Endothelial cell of hepatic sinusoid (primary cell): Measurements from ENCODE around the gene FHDC1.

Source experiments
- in situ Hi-C: cut with HindIII; loops from 2 replicates; pipeline ENCODE4 v1.10.0; 2017; ENCODE audit warnings: low sequenced_read_pairs

FHDC1 gene

GRCh38 chr4:152929888-152930287 lies 6.2 kb upstream of the FHDC1 start:
- in situ Hi-C loops = no loop called here

DNA sequence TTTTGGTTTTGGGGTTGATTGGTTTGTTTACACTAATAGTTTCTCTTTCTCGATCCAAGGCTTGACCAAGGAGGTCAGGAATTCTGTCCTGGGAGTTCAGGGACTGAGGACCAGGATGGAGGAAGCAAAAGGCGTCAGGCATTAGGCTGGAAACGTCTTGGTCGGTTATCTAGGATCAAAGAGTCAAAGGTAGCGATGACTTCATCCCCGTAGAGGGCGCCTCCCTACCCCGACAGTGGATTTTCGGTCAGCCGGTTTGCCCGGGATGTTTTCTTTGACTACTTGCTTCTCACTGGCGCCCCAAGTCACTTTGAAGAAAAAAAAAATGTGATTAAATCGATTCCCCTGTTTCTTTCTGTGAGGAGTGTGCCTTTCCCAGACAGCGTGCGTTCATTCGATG lies 980 bp upstream of the FHDC1 start:
- in situ Hi-C loops = no loop called here

- in situ Hi-C loops = no loop called here
These were observed 568 bp downstream of the FHDC1 start for GRCh38 chr4:152936446-152937335.

- in situ Hi-C loops = no loop called here
These were observed 1.5 kb downstream of the FHDC1 start for GRCh38 chr4:152937336-152938236.

GRCh38 chr4:152938237-152938947 lies 2.3 kb downstream of the FHDC1 start:
- in situ Hi-C loops = no loop called here

GRCh38 chr4:152939621-152940020 lies 3.5 kb downstream of the FHDC1 start:
- in situ Hi-C loops = no loop called here

DNA sequence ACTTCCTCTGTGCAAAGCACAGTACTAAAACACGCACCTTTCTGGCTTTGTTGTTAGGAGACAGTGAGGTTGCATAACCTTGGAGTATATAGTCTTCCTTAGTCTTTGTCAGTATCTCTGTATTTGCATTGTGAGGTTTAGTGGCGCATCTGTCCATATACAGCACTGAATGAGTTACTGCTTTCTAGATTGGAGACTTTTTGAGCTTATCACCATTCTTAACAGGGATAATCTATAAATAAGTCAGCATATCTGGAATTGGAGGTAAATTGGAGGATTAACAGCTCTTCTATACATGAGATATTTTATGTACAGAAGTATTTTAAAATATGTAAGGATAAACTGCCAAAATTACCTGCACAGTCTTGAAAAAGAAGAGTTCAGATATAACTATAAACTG lies 4.3 kb downstream of the FHDC1 start:
- in situ Hi-C loops = no loop called here

DNA sequence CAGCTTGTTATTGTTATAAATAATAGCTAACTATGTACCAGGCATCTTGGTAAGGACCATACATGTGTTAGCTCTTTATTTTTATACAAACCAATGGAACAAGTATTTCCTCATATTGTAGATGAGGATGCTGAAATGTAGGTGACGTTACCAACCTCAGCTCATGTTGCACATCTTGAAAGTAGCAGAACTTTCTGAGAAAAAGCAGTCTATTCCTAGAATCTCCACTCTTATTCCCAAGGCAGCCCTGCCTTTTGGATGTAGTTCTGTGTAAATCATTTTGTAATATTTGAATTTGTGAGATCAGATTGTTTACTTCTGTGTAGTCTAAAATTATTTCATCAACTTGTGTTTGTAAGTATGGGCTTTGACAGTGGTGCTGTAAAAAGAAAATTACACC lies 5.3 kb downstream of the FHDC1 start:
- in situ Hi-C loops = no loop called here

DNA sequence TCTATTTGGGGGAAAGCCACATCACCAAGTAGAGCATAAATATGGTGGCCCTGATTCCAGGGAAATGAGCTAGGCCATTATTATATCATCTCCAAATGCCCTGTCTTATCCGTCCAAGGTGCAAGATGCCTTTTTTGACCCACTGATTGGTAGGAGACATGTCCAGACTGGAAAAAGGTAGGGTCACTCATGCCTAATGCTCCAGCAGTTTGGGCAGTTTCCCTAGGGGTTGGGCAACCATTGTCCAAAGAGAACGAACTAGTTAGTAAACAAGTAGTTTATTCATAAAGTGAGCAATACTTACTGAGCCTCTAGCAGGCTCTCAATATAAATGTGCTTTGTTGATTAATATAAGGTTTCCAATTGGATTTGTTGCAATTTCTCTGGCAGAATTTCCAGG lies 6.2 kb downstream of the FHDC1 start:
- in situ Hi-C loops = no loop called here

GRCh38 chr4:152943672-152944071 lies 7.5 kb downstream of the FHDC1 start:
- in situ Hi-C loops = no loop called here

DNA sequence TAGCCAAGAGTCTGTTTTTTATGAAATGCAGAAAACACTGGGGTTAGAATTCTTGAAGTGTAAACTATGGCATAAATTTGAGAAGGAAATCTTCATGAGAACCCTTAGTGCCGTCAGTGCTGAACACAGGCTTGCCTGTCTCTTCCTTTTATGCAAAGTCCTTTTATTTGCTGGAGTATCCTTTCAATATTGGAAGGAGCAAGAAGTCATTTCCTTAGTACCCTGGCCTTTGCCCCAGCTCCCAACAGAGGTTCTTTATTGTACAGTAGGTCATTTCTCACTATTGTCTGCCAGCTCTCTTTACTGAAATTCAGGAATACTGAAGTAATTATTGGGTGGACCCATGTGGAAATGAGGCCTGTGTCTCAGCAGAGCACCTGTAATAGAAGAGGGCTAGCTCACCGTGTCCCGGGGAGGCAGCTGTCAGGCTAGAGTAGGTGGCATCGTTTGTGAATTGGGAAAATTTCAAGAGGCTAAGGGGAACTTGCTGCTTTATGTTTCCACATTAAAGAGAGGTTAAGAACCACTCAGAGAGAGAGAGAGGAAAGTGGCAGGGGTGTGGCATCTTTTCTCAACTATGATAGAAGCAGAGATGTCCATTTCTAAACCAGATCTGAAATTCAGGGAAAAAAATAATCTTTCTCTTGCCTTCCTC lies 8.7 kb downstream of the FHDC1 start:
- in situ Hi-C loops = no loop called here

GRCh38 chr4:152945639-152946038 lies 9.5 kb downstream of the FHDC1 start:
- in situ Hi-C loops = no loop called here

- in situ Hi-C loops = no loop called here
These were observed 10.3 kb downstream of the FHDC1 start for GRCh38 chr4:152946446-152946845.

DNA sequence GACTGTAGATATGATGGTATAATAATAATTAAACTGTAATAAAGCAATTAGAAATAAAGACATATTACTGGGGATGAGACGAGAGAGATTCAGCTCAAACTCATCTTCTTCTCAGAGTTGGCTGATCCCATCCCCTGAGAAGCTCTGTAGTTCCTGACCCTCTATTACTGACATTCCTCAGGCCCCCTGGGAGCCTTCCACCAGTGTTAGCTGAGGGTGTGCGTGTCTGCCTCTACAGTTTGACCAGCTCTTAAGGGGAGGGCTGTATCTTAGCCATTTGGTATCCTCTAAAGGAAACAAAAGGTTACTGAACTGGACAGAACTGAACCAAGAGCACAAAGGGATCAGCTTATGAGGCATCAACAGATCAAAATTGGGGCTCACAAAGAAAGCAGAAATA lies 11.2 kb downstream of the FHDC1 start:
- in situ Hi-C loops = no loop called here

- in situ Hi-C loops = no loop called here
These were observed 13.8 kb downstream of the FHDC1 start for GRCh38 chr4:152949930-152950329.

DNA sequence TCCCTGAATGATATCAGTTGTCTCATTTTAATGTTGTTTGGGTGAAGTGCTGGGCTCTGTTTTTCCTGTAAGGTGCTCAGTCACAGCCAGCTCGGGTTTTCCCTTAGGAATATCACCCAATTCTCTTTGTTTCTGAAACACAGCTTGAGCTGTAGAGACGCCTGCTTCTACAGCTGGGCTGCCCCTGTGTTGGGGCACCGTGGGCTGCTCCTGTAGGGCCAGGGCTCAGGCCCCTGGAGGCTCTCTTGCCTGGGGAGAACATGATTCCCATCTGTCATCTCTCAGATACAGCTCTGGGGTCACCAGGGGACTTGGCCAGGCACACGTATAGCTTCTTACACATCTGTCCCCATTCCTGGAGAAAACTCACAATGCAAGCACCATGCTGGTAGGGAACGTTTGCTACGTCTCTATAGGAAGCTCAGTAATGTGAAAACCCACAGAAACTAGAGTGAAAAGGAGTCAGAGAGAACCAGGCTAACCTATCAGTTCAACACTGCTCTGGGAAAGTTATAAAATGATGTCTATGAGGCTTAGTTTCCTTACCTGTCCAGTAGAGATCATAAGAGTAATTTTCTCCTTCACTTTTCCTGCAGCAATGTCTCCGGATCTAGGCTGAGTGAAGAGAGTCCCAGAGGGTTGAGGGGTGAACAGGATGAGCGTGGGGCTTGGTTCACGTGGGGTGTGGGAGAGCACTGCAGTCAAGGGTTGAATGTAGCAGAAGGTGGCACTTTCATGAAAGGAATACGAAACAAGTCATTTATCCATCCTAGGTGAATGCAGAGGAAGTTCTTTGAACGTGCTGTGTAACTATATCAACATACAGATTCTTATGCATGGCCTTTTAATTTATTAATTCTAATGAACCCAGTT lies 14.5 kb downstream of the FHDC1 start:
- in situ Hi-C loops = no loop called here

- in situ Hi-C loops = no loop called here
These were observed 15.2 kb downstream of the FHDC1 start for GRCh38 chr4:152951348-152951747.

DNA sequence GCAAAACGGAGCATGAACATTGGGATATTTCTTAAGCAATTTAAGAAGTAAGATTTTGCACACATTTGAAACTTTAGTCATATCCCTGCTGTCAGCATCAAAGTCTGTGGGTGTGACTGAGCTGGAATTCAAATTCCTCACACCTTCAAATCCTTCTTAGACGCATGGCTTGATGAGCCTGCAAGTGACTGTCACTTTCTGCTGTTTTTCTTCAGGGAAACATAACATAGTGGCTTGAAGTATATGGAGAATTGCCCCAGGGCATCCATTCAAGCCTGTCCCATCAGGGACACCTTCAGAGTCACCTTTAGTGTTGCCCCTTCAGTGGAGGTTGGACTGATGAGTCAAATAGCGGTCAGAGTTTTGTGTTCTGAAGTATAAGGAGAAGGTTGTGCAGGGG lies 17.4 kb downstream of the FHDC1 start:
- in situ Hi-C loops = no loop called here

GRCh38 chr4:152954741-152955140 lies 18.6 kb downstream of the FHDC1 start:
- in situ Hi-C loops = no loop called here

DNA sequence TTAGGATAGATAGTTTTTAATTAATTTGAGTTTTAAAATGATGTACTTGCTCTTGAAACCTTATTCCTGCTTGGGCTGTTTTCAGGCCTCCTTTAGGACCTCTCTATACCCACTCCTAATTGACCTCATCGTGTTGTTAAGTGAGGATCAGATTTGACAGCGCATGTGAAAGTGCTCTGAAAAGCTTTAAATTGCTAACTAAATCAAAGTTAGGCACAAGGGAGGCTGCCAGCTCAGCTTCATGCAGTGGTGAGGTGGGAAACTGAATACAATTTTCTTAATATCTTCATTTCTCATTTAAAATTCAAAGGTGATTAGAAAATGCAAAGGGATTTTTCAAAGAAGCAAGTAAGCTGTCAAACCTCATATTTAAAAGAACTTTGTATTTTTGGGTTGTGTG lies 20.0 kb downstream of the FHDC1 start:
- in situ Hi-C loops = no loop called here
